SKM-1 (cell line): Measurements from ENCODE around the gene NCOA1.

ENCODE experiments used
- DNase-seq: peaks from one replicate; lab custom pipeline; 2025; ENCODE audit not compliant: unreplicated experiment; lab: John Stamatoyannopoulos, UW

The NCOA1 gene

DNA sequence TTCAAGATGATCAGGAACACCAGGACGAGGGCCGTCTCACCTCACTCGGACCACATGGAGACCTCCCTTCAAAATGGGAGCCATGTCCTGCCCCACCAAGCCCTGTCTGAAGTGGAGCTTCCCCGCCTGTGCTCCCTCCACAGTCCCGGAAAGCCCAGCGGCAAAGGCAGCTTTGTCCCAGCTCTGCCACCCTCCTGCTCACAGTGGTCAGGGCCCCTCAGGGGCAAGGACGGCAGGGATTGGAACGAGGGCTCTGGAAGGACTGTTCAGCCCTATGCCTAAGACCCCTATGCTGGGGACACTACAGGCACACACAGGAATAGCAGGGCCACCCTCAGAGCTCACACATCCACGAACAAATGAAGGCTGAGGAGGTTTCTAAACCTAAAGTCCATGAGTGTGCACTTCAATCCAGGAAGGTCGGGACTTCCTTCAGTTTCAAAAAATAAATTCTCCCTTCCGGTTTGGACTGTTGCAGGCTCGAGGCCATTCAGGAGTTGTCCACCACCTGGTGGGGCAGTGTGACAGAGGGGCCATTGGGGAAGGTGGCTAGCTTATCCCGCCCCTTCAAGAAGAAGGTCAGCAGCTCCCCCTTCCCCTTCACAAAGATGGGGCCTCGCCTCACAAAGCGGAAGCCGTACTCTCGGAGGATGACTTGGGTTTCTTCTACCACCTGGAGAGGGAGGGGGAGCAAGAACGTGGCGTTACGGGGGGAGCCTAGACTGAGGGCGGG, 328.6 kb downstream of the NCOA1 start:
- no peak for DNase-seq

DNA sequence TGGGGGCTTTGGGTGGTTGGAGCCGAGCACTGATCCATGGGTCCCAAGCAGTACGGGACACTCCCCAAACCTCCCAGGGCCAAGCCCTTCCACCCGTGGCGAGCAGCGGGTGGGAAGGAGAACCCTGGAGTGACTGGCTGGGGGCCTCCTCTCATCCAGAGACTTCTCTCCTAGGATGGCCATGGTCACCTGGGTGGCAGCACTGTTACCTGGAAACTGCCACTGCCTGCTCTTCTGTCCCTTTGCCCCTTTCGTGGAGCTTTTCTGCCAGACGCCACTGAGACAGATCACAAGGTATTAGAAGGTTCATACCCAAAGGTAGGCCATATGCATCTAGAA, 329.1 kb downstream of the NCOA1 start:
- no peak for DNase-seq
